NB4 (cell line): Measurements from ENCODE around the gene STK39.

Experiments
- DNase-seq: peaks from one replicate; pipeline ENCODE4 v3.0.0; 2010; ENCODE audit warnings: low read depth
- H3K4me3 ChIP-seq: one replicate; pipeline ENCODE4 v1.5.1; 2011; ENCODE audit warnings: mild to moderate bottlenecking, low read depth, low read length, moderate library complexity
- CTCF ChIP-seq: IDR thresholded peaks from one replicate; pipeline ENCODE4 v1.5.1; 2012; ENCODE audit warnings: low read depth, low read length
- MAX ChIP-seq: IDR thresholded peaks from 2 replicates; pipeline ENCODE4 v1.6.1; 2011; ENCODE audit warnings: low read depth, low read length
- MYC ChIP-seq: IDR thresholded peaks from 2 replicates; pipeline ENCODE4 v1.6.1; 2011; ENCODE audit warnings: low read depth, low read length
- POLR2A ChIP-seq: IDR thresholded peaks from 2 replicates; pipeline ENCODE4 v1.6.1; 2011; ENCODE audit warnings: mild to moderate bottlenecking; ENCODE audit not compliant: insufficient read length; ENCODE audit errors: extremely low read depth

Gene STK39

GRCh38 chr2:168188002-168188401, 59.4 kb downstream of the STK39 start:
- H3K4me3 ChIP-seq = no peak overlapping the region
- TF ChIP-seq CTCF (no peak), POLR2A (no peak), MYC (no peak), MAX (no peak)
- DNase-seq = no peak

- DNase-seq = peak; percentile 33
- TF ChIP-seq MYC (no peak), MAX (no peak), CTCF (no peak), POLR2A (no peak)
Observed at GRCh38 chr2:168186452-168186851, 60.9 kb downstream of the STK39 start.

GRCh38 chr2:168185583-168186274, 61.7 kb downstream of the STK39 start:
- no peak for TF ChIP-seq MAX
- TF ChIP-seq POLR2A = no peak
- DNase-seq = peak; percentile 47
- H3K4me3 ChIP-seq = no peak overlapping the region

More at GRCh38 chr2:168186452-168186851, 60.9 kb downstream of the STK39 start:
- H3K4me3 ChIP-seq = no peak overlapping the region

- no peak overlapping the region for H3K4me3 ChIP-seq
- DNase-seq = no peak
Observed at GRCh38 chr2:168184681-168185513, 62.5 kb downstream of the STK39 start.

GRCh38 chr2:168183308-168183997, 63.9 kb downstream of the STK39 start:
- H3K4me3 ChIP-seq = no peak overlapping the region
- no peak for TF ChIP-seq MAX
- no peak for TF ChIP-seq CTCF
- TF ChIP-seq MYC = no peak
- no peak for TF ChIP-seq POLR2A
- no peak for DNase-seq

More at GRCh38 chr2:168184681-168185513, 62.5 kb downstream of the STK39 start:
- TF ChIP-seq MAX (no peak), MYC (no peak), POLR2A (no peak), CTCF (no peak)
